ENCODE data around the gene APOBEC3H.
A peak's percentile ranks its signal among the peaks of the same experiment; 100 is the strongest.
"Not testable (repeated sequence)": the region's sequence is repeated elsewhere in the genome, so short reads cannot be mapped to it uniquely, and the experiment has no call there.

The APOBEC3H gene

GRCh38 chr22:39097098-39098020 is at the start of gene APOBEC3H:
Gene APOBEC3H (plus strand): TSS chr22:39097244. CDS start chr22:39100279, 3,035 bp downstream.
- no peak for DNase-seq (ENCODE audit: low read depth)

GRCh38 chr22:39049486-39049885 is 47.6 kb upstream of the APOBEC3H start:
- DNase-seq (ENCODE audit: low read depth) = not testable (repeated sequence)

- not testable (repeated sequence) for DNase-seq (ENCODE audit: low read depth)
Observed at GRCh38 chr22:39051844-39052495, 45.1 kb upstream of the APOBEC3H start.

GRCh38 chr22:39055658-39056057 is 41.4 kb upstream of the APOBEC3H start:
- DNase-seq (ENCODE audit: low read depth) = no peak

GRCh38 chr22:39061290-39061689 is 35.8 kb upstream of the APOBEC3H start:
- not testable (repeated sequence) for DNase-seq (ENCODE audit: low read depth)

GRCh38 chr22:39061951-39062350 is 35.1 kb upstream of the APOBEC3H start:
- DNase-seq (ENCODE audit: low read depth) = not testable (repeated sequence)

GRCh38 chr22:39063904-39064303 is 33.1 kb upstream of the APOBEC3H start:
- not testable (repeated sequence) for DNase-seq (ENCODE audit: low read depth)

GRCh38 chr22:39066442-39067276 is 30.4 kb upstream of the APOBEC3H start:
- DNase-seq (ENCODE audit: low read depth) = not testable (repeated sequence)

- DNase-seq (ENCODE audit: low read depth) = no peak
Observed at GRCh38 chr22:39068033-39068785, 28.8 kb upstream of the APOBEC3H start.

GRCh38 chr22:39070186-39070585 is 26.9 kb upstream of the APOBEC3H start:
- DNase-seq (ENCODE audit: low read depth) = no peak

- DNase-seq (ENCODE audit: low read depth) = not testable (repeated sequence)
Observed at GRCh38 chr22:39072581-39072981, 24.5 kb upstream of the APOBEC3H start.

- no peak for DNase-seq (ENCODE audit: low read depth)
Observed at GRCh38 chr22:39073981-39074380, 23.1 kb upstream of the APOBEC3H start.

GRCh38 chr22:39076155-39077025 is 20.7 kb upstream of the APOBEC3H start:
- not testable (repeated sequence) for DNase-seq (ENCODE audit: low read depth)

- peak; percentile 47 for DNase-seq (ENCODE audit: low read depth)
Observed at GRCh38 chr22:39077026-39077840, 19.8 kb upstream of the APOBEC3H start, which contains the start of gene APOBEC3G. Gene APOBEC3G (plus strand): TSS chr22:39077275. CDS start chr22:39077362, 87 bp downstream.

- DNase-seq (ENCODE audit: low read depth) = not testable (repeated sequence)
Observed at GRCh38 chr22:39077912-39078311, 19.1 kb upstream of the APOBEC3H start.

GRCh38 chr22:39078329-39078728 is 18.7 kb upstream of the APOBEC3H start:
- DNase-seq (ENCODE audit: low read depth) = no peak

- not testable (repeated sequence) for DNase-seq (ENCODE audit: low read depth)
Observed at GRCh38 chr22:39079054-39079637, 17.9 kb upstream of the APOBEC3H start.

GRCh38 chr22:39080052-39080762 is 16.8 kb upstream of the APOBEC3H start:
- peak; percentile 40 for DNase-seq (ENCODE audit: low read depth)

Measured in T-helper 22 cell (primary cell).